Activated CD4-positive, CD25-positive, alpha-beta regulatory T cell treated with anti-CD3 and anti-CD28 coated beads, Interleukin-2, amount 50 U/mL, for 24 hours (primary cell): Measurements from ENCODE around the gene CCDC187.
A peak's percentile ranks its signal among the peaks of the same experiment; 100 is the strongest.
"Not testable (repeated sequence)": the region's sequence is repeated elsewhere in the genome, so short reads cannot be mapped to it uniquely, and the experiment has no call there.

Experiments
- ATAC-seq, 2 donors: fragments of 150-1000 bp; cut with Tn5 transposase; one replicate each; pipeline ENCODE4 v1.10.0; 2021; ENCODE audit warnings: mild to moderate bottlenecking in 1 of 2, moderate library complexity in 1 of 2

The CCDC187 gene

DNA sequence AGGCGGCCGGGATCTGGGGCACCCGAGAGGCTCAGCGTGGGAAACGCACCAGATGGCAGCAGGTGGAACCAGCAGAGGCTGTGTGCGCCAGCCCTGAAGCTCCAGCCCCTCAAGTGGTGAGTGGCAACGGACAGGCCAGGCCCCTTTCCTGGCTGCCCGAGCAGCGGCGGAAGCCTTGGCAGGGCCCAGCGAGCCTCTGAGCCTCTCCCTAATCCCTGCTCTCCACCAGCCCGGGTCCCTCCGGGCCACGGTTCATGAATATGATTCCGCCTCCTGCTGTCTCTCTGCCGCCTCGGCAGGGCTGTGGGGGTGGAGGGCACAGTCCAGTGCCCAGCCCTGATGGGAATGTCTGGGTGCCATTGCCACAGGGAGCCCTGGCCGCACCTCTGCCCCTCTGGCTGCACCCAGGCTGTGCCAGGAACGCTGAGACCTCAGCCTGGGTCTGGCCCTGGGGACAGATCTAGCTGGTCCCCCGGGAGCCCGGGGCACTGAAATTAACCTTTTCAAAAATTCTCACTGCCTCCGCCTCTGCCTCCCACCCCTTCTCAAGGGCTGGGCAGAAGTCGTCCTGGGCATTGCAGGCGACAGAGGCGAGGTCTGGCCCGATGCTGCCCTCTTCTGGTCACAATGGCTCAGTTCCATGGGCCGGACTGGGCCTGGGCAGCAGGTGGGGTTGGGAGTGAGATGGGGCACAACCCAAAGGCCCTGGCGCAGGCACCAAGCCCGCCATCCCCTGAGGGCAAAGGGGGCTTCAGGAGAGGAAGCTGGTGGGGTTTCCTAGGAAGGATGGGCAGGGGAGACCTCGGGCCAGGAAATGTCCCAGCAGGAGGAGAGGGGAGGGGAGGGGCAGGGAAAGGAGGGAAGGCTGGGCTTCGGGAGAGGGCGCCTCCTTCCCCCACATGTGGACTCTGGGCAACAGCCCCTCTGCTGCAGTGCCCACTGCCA, 20.3 kb downstream of the CCDC187 start:
- ATAC-seq = peak; percentile 86 to 91

DNA sequence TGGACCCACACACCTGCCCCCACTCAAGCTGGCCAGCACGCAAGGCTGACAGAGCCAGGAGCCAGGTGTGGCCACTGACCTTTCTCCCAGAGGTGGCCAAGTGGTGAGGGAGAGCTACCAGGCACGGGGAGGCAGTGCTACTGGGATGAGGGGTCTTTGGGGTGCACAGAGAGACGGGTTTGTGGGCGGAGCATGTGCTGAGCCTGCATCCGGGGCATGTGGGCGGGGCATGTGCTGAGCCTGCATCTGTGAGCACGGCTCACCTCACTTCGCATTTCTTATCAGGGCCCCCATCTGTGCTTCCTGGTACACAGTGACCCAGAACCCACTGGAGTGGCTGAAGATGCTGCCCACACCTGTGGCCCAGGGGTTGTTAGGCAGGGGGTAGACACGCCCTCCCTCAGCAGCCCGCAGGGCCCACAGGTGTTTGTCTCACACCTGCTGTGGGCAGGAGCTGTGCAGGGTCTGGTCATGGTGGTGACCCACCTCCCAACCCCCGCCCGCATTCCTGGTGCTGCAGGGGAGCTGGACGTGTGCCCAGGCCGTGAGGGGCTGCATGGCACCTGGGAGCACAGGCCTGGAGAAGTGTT, 21.5 kb downstream of the CCDC187 start:
- ATAC-seq = no peak

DNA sequence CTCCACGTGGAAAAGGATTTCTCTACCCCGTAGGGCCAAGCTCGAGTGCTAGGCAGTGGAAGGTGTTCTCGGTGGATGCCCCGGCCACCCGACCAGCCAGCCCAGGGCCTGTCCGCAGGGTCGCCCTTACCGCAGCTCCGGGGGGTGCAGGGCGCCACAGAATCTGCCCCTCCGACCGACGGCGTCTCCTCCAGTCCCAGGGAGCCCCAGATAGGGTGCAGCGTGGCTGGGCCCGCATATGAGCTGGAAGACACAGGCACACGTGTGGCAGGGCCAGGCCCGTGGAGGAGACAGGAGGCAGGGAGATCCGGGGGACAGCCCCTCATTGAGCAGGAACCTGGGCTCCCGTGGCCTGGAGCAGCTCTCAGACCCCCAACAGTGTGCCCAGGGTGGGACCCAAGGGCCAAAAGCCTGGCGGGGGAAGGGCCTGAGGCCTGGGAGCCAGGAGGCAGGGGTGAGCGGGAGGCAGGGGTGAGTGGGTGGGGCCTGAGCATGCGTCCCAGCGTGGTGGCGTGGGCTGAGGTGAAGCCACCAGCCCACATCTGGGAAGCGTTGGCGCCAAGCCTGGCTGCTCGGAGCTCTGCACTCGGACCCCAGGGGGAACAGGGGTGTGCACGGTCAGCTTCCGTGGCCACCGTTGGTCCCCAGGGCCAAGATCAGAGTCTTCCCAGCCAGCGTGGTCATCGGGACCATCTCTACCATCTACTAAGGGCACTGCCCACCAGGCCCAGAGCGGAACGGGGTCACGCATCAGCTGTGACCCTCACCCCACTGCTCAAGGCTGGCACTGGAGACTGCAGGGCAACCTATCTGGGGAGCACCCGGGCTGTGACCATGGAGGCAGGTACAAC, 22.2 kb downstream of the CCDC187 start:
- ATAC-seq = no peak

DNA sequence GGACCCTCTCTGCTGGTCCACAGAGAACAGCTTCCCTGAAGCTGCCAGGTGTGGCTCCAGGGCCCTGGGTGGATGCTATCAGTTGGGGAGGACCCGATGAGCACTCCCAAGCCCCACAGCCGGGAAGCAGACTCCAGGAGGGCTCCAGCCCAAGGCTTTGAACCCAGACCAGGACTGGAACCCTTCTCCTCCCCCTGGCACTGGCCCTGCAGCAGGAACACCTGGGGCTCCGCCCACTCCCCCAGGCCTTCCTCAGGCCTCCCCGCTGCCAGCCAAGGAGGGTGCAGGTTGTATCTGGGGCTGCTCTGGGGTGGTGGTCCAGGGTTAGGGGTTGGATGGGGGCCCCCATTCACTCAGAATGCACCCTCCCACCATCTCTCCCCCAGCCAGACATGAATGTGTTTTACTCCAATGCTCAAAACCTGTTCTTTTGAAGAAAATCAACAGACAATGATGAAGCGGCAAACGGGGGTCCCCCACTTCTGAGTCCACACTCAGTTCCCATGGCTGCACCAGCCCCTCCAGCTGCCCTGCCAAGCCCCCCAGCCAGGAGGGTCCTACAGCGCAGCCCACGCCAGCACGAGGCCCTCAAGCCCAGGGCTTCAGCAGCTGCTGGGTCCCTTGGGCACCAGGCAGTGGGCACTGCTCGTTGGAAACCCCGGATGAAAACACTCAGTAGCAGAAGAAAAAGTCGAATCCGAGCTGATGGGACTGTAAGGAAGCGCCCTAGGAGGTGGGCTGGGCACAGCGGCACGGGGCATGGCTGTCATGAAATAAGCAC, 23.2 kb downstream of the CCDC187 start:
- ATAC-seq = no peak

DNA sequence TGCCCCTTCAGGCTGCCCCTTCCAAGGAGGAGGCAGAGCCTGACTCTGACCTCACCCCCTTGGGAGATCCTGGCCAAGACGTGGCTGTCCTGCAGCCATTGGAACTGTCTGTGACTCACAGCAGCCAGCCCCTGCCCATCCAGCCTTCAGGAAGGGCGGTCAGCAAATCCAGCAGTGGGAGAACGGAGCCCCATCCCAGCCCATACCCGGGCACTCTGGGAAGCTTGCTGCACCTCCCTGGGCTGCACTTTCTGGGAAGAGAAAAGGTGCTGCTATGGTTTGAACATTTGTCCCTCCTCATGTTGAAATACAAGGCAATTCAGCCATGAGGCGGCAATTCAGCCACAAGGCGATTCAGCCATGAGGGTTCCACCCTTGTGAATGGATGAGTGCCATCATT, 24.4 kb downstream of the CCDC187 start:
- ATAC-seq = no peak

DNA sequence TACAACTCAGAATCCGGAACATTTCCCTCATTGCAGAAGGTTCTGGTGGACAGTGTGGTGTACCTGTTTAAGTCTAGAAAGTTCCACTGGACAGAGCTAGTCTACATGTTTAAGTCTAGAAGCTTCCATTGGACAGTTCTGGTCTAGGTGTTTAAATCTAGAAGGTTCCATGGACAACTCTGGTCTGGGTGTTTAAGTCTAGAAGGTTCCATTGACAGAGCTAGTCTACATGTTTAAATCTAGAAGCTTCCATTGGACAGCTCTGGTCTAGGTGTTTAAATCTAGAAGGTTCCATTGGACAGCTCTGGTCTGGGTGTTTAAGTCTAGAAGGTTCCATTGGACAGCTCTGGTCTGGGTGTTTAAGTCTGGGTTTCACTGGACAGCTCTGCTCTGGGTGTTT, 25.0 kb downstream of the CCDC187 start:
- no peak for ATAC-seq

DNA sequence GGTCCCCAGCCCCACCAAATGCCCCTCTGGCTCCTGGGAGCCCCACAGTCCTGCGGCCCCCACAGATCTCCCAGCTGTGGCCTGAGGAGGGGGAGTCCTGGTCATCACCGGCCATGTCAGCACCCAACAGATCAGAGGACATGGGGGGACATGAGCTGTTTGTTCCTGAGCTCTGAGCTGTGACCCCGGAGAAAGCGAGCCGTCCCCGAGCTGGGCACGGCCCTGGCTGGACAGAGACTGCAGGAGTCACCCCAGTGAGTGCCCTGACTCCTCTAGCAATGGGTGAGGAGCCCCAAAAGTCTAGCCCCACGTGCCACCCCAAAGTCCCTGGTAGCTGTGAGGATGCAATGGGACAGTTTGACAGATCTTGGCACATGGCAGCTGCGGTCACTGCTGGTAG, 25.7 kb downstream of the CCDC187 start:
- no peak for ATAC-seq

DNA sequence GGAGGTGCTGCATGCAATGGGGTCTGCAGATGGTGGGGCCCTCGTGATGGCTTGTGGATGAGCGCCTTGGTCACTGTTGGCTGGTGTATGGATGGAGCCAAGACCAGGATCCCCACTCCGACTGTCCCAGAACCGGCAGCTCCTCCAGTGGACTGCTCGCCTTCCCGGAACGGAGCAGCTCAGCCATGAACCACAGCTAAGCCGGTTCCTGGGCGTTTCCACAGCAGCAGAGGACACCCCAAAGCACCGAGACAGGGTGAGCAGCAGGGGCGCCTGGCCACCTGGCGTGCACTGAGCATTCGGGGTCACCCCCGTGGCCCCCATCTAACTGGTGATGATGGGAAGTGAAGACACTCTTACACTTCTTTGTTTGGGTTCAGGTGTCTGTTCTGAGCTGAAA, 26.1 kb downstream of the CCDC187 start:
- no peak for ATAC-seq

DNA sequence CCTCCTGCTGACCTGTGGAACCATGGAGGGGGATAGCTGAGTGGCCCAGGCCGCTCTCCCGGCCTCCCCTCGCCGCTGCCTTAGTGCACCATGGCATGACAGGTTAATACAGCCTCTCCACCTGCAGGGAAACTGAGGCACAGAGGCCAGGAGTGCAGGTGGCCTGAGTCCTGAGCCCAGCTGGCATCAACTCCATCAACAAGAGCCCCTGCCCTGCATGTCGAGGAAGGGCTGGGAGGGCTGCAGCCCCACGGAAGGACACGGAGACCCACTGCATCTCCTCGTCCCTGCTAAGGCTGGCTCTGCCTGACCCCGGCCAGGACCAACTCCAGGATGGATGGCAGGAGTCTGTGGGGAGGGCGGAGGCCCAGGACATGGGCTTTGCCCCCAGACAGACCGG, 27.2 kb downstream of the CCDC187 start:
- no peak for ATAC-seq

DNA sequence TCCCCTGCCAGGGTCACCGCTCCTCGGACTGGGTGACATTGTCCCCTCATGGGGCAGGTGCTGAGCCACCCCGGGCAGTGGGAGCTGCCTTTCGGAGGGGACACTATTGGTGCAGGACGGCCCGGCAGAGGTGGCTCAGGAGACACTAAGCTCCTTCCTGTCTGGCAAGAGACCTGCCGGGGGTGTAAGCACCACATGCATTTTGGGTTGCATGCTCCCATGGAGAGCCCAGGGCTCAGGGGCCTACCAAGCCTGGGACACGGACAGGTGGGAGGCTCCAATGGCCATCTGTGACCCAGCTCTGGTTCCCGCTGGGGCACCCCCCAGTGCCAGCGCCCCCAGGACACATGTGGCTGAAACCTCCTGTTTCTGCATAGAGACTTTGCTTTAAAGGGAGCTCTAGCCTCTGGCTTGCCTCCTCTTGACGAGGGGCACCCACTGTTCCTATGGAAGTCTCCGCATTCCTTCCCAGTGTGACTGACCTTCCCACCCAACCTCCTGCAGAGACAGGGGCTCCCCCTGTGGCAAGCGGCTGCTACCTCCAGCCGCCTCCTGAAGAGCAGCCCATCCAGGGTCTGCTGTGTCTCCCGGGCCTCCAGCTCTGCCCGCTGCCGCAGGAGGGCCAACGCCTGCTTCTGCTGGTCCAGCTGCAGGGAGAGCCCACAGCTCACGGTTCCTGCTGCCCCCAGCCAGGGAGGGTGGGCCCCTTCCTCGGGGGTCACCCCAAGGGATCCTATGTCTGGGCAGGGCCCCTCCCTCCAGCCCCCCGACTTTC, 28.1 kb downstream of the CCDC187 start:
- no peak for ATAC-seq

DNA sequence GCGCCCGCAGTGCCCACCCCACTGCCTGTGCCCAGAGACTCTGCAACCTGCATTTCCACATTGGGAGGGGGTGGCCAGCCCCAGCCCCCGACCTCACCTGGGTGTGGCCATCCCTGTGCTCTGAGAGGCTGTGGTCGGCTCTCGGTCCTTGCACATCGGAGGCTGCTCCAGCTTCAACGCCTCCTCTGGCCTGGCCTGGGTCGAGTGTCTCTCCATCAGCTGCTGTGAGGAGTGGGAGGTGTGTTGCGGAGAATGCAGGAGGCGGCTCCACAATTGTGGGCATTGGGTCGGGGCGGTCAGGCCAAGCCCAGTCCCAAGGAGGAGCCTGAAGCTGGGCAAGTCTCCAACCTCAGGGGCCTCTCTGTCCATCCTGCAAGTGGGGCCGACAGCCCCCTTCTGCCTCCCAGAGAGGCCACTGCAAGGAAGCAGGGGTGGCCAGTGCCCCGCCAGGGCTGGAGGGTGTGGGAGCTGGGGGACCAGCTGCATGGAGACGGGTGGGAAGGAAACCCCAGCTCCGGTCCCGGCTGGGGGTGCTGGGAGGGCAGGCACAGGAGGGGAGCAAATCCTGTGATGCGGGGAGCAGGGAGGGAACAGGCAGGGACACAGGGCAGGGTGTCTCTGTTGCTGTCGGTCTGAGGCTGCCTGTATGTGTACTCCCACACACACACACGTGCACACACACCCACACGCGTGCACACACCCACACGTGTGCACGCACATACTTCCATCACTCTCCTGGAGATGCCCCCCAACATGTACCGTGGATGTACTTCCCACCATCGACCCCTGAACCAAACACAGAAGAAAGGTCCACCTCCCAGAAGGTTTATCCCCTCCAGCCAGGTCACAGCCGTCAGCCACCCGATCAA, 28.9 kb downstream of the CCDC187 start:
- ATAC-seq = no peak

DNA sequence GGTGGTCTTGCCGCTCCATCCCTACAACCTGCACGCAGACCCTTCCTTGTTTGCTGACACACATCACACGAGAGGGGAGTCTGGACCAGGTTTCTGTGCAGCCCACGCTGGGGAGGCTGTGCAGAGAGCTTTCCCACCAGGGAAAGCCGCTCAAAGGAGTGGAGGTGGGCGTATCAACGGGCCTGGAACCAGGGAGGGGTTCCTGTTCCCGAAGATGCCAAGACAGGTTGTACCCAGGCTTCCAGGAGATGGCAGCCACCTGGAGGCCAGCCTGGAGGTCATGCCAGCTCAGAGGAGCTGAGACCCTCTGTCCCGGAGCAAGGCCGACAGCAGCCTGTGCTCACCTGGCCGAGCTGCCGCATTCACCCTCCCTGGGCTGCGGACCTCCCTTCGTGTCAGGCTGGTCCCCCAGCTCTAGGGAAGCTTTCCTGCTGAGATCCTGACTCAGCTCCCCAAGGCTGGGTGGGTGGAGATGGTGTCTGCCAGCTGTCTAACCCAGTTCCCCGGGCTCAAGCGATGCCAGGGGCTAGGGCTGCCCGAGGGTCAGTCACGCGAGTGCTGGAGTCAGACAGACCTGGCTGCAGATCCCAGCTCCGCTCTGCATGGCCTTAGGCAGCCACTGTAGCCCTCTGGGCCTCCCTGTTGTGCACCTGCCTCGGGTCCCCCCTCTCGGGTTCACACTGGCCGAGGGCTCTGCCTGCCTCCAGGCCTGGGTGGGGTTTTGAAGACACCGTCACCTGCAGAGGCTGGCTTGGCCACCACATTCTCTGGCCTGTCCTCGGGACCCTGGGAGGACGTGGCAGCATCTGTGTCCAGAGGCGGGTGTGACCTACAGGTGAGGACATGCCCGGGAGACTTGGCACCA, 29.7 kb downstream of the CCDC187 start:
- ATAC-seq = no peak

DNA sequence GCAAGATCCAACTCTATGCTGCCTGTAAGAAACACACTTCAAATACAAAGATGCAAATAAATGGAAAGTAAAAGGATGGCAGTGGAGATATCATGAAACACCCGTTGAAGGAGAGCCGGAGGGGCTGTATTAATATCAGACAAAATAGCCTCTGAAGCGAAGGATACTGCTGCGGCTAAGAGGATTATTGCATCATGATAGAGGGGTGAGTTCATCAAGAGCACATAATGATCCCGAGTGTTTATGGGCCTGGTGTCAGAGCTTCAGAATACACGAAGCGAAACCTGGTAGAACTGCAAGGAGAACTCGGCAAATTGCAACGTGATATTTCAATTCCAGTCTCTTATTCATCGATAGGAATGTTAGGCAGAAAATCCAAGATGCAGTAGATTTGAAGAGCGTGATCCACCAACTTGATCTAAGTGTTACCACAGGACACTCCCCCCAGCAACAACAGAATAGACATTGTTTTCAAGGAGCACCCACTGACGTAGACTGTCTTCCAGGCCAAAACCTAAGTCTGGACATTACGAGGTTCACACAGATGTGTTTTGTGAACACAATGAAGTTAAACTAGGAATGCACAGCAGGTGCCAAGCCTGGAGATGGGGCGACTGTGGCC, 30.5 kb downstream of the CCDC187 start:
- no peak for ATAC-seq

DNA sequence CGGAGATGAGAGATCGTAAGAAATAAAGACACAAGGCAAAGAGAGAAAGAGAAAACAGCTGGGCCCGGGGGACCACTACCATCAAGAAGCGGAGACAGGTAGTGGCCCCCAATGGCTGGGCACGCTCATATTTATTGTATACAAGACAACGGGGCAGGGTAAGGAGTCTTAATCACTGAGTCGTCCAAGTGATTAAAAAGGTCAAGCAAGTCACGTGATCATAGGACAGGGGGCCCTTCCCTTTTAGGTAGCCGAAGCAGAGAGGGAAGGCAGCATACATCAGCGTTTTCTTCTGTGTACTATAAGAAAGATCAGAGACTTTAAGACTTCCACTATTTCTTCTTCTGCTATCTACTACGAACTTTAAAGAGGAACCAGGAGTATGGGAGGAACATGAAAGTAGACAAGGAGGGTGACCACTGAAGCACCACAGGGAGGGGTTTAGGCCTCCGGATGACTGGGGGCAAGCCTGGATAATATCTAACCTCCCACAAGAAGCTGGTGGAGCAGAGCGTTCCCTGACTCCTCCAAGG, 33.7 kb downstream of the CCDC187 start:
- ATAC-seq = no peak

DNA sequence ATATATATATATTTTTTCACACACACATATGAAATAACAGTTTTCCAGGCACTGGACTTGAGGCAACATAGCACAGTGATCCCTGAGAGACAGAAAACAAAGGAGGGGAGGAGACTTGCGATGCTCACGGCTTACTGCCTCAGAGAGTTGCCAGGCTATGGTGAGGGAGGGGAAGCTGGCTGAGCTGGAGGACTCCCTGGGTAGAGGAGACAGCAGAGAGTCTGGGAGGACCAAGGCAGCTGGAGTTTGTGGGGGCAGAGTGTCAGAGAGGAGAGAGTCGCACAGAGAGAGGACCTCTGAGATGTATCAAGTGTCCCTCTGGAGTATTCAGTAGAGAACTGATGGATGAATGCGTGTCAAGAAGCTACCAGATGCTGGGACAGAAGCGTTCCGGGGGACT, 35.2 kb downstream of the CCDC187 start:
- no peak for ATAC-seq

DNA sequence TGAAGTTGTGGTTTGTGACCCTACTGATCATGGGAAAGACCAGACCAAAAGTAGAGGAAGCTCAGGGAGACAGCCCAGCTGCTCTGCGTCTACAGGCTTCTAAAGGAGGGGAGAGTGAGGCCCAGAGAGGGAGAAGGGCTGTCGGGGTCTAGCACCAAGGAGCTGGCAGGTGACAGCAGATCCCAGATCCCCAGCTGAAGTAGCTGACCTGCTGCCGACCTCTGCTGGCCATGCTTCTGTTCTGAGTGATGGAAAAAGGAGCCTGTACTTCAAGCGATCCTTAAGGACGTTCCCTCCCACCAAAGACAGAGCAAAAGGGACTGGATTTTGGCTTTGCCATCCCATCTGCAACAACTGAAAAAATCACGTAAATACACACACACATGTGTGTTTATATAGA, 35.6 kb downstream of the CCDC187 start:
- no peak for ATAC-seq

DNA sequence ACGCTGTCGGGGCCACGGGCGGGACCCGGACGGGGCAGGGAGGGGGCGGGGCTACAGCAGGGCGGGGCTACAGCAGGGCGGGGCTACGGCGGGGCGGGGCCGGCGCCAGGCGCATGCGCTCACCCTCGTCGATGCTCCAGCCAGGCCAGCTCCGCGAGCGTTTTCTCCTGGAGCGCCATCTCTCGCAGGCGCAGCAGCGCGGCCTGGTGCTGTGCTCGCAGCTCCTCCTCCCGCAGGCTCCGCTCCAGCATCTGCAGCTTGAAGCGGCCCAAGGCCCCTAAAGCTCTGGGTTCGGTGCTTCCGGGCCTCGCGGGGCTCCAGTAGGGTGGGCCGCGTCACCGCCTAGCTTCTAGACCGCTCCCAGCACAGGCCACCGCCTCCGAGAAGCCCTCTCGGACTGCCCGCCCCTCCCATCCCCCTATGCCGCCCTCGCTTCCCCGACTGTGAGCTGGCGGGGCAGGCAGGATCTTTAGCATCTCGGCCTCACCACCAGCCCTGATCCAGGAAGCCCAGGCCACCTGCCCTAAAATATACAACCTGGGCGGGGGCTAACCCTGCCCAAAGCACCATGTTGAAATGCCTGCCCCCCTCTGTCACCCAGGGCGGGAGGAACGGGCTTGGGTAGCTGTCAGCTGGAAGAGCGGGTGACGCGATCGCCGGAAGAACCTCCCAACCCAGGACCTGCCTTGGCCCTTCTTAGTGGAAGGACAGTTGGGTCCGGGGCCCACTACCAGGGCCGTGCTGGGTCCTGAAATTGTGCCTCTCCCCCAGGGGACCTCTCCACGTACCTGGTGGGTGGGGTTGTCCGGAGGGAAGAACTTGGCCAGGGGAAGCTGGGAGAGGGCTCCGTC, 36.4 kb downstream of the CCDC187 start:
- peak; percentile 88 to 90 for ATAC-seq

DNA sequence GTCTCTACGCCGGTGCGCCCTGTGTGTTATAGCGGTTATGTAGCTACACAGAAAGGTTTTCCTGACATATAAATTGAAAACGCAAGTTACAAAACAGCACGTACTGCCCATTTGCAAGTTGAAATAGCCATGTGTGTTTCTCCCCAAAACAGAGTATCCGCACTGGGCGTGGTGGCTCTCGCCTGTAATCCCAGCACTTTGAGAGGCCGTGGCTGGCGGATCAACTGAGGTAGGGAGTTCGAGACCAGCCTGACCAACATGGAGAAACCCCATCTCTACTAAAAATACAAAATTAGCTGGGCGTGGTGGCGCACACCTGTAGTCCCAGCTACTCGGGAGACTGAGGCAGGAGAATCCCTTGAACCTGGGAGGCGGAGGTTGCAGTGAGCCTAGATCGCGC, 37.3 kb downstream of the CCDC187 start:
- ATAC-seq = not testable (repeated sequence)
